ENCODE measurements around the gene RAI2.

Gene RAI2

GRCh38 chrX:17844236-17844635, 16.9 kb downstream of the RAI2 start:
- TF ChIP-seq CTCF (conservative IDR thresholded peaks at IDR 0.05): no peak

DNA sequence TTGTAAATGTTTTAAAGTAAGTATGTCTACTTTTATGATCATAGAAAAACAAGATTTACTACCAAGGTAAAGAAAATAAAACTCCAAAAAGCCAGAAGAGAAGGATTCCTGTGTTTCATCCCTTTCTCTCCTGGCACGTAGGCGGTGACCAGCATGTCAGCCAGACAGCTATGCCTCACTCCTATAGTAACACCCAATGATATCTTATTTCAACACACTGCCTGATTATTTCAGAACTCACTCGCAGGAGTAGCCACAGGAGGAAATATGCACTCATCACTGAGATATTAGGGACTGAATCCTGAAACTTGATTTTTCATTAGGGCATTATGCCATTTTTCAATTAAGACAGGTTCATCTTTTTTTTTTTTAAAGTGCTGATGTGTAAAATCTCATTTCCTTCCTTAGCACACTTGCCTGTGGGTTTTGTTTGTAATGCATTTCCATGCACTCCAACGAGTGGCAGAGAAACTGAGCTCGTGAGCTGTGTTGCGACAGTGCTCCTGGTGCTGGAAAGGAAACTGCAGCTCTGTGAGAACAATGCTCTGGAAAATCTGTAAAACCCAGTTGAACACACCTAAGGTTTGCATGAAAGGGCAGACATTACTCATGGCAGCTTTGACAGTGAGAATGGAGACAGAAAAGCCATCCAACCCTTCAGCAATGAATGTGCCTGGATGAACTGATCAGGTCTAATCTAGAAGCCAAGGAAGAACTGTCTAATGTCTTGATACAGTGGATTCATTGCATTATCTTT, 18.2 kb downstream of the RAI2 start:
- no peak for TF ChIP-seq CTCF (conservative IDR thresholded peaks at IDR 0.05)
- no peak overlapping the region for H3K27ac ChIP-seq

More at GRCh38 chrX:17844236-17844635, 16.9 kb downstream of the RAI2 start:
- H3K27ac ChIP-seq: no peak overlapping the region

- H3K27ac ChIP-seq: no peak overlapping the region
- no peak for TF ChIP-seq CTCF (conservative IDR thresholded peaks at IDR 0.05)
Measured at GRCh38 chrX:17839269-17839668, 21.8 kb downstream of the RAI2 start.

DNA sequence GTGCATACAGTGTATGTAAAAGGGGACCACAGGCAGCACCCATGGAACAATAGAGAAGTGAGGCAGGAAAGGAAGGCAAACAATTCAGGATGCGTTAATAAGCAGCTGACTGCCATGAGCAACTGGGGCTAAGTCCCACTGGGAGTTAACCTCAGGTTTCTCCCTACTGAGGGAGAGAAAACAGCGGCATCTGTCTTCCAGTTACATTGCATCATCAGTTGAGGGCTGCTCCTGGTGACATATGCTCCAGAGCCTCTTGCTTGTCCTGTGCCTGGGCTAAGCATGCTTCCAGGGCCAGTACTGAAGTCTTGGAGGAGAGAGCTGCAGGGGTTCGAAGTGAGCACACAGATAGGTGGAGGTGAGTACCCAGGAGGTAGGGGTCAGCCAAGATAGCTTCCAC, 24.3 kb downstream of the RAI2 start:
- TF ChIP-seq CTCF (conservative IDR thresholded peaks at IDR 0.05): no peak

GRCh38 chrX:17833954-17834353, 27.1 kb downstream of the RAI2 start:
- no peak overlapping the region for H3K27ac ChIP-seq
- TF ChIP-seq CTCF (conservative IDR thresholded peaks at IDR 0.05): no peak

More for the DNA sequence above, 24.3 kb downstream of the RAI2 start:
- no peak overlapping the region for H3K27ac ChIP-seq

- no peak for TF ChIP-seq CTCF (conservative IDR thresholded peaks at IDR 0.05)
- peak overlapping the region; percentile 52 for H3K27ac ChIP-seq
Measured at GRCh38 chrX:17831255-17831654, 29.8 kb downstream of the RAI2 start.

- no peak for TF ChIP-seq CTCF (conservative IDR thresholded peaks at IDR 0.05)
Measured at GRCh38 chrX:17830211-17830610, 30.9 kb downstream of the RAI2 start.

More at GRCh38 chrX:17830211-17830610, 30.9 kb downstream of the RAI2 start:
- H3K27ac ChIP-seq: peak overlapping the region; percentile 52; the same call in 1 of the 2 replicates

Measured in VCaP (cell line).